OCI-M2 (cell line): ENCODE measurements around the gene MAP3K9.

Source experiments
- DNase-seq: peaks from one replicate; lab custom pipeline; 2025; ENCODE audit not compliant: unreplicated experiment; lab: John Stamatoyannopoulos, UW

The MAP3K9 gene

GRCh38 chr14:70788898-70789297 lies 20.4 kb downstream of the MAP3K9 start:
- no peak for DNase-seq

- no peak for DNase-seq
Observed at GRCh38 chr14:70785556-70785955, 23.8 kb downstream of the MAP3K9 start.

GRCh38 chr14:70784886-70785285 lies 24.4 kb downstream of the MAP3K9 start:
- no peak for DNase-seq

- DNase-seq, result no peak
Observed at GRCh38 chr14:70782361-70782760, 27.0 kb downstream of the MAP3K9 start.

- no peak for DNase-seq
Observed at GRCh38 chr14:70780396-70781075, 28.8 kb downstream of the MAP3K9 start.

- no peak for DNase-seq
Observed at GRCh38 chr14:70779667-70780066, 29.6 kb downstream of the MAP3K9 start.

- DNase-seq, result no peak
Observed at GRCh38 chr14:70776197-70776596, 33.1 kb downstream of the MAP3K9 start.

- no peak for DNase-seq
Observed at GRCh38 chr14:70773182-70773862, 36.0 kb downstream of the MAP3K9 start.

- DNase-seq, result no peak
Observed at GRCh38 chr14:70771781-70772212, 37.5 kb downstream of the MAP3K9 start.

- DNase-seq, result no peak
Observed at GRCh38 chr14:70770490-70770889, 38.8 kb downstream of the MAP3K9 start.

GRCh38 chr14:70759398-70759797 lies 49.9 kb downstream of the MAP3K9 start:
- DNase-seq, result no peak

GRCh38 chr14:70755655-70756054 lies 53.7 kb downstream of the MAP3K9 start:
- DNase-seq, result no peak

- no peak for DNase-seq
Observed at GRCh38 chr14:70754991-70755390, 54.3 kb downstream of the MAP3K9 start.

- DNase-seq, result no peak
Observed at GRCh38 chr14:70753518-70753953, 55.8 kb downstream of the MAP3K9 start.

- DNase-seq, result no peak
Observed at GRCh38 chr14:70748422-70748821, 60.9 kb downstream of the MAP3K9 start.

GRCh38 chr14:70744641-70745040 lies 64.7 kb downstream of the MAP3K9 start:
- no peak for DNase-seq

GRCh38 chr14:70742316-70742715 lies 67.0 kb downstream of the MAP3K9 start:
- DNase-seq, result no peak

GRCh38 chr14:70741482-70741881 lies 67.8 kb downstream of the MAP3K9 start:
- no peak for DNase-seq

GRCh38 chr14:70735043-70735442 lies 74.3 kb downstream of the MAP3K9 start:
- DNase-seq, result no peak

- DNase-seq, result no peak
Observed at GRCh38 chr14:70731447-70732239, 77.7 kb downstream of the MAP3K9 start.

- DNase-seq, result no peak
Observed at GRCh38 chr14:70730393-70730792, 78.9 kb downstream of the MAP3K9 start.
